SK-N-SH treated with all-trans-retinoic acid at 6 μM for 48 hours (cell line): ENCODE measurements around the gene FAAH.

Experiments used
- ATAC-seq: fragments of 200-7000 bp; cut with Tn5 transposase; 3 replicates; pipeline ENCODE4 v1.9.1; 2020; ENCODE audit warnings: mild to moderate bottlenecking, moderate library complexity
- ARNTL ChIP-seq: fragments of 450-650 bp; formaldehyde crosslinking; IDR thresholded peaks from 2 replicates; pipeline ENCODE4 v1.5.0; 2020; ENCODE audit warnings: low read depth, mild to moderate bottlenecking, moderate library complexity, borderline replicate concordance
- BACH2 ChIP-seq: fragments of 250-450 bp; sonication (Bioruptor Pico); IDR thresholded peaks from 2 replicates; pipeline ENCODE4 v1.9.0; 2021; ENCODE audit warnings: mild to moderate bottlenecking, borderline replicate concordance
- CREB5 ChIP-seq: fragments of 250-450 bp; sonication (Bioruptor Pico); IDR thresholded peaks from 2 replicates; pipeline ENCODE4 v1.5.1; 2020; ENCODE audit warnings: low read depth, mild to moderate bottlenecking, moderate library complexity
- CSDC2 ChIP-seq: fragments of 250-450 bp; sonication (Bioruptor Pico); IDR thresholded peaks from 2 replicates; pipeline ENCODE4 v1.5.0; 2020; ENCODE audit warnings: mild to moderate bottlenecking, moderate library complexity
- CSRNP3 ChIP-seq: fragments of 250-450 bp; sonication (Bioruptor Pico); IDR thresholded peaks from 2 replicates; pipeline ENCODE4 v1.5.1; 2021; ENCODE audit warnings: mild to moderate bottlenecking, moderate library complexity
- ESRRG ChIP-seq: fragments of 250-450 bp; sonication (Bioruptor Pico); IDR thresholded peaks from 2 replicates; pipeline ENCODE4 v1.6.1; 2021; ENCODE audit warnings: mild to moderate bottlenecking
- GLIS3 ChIP-seq: fragments of 250-450 bp; sonication (Bioruptor Pico); IDR thresholded peaks from 2 replicates; pipeline ENCODE4 v1.5.0; 2020; ENCODE audit warnings: mild to moderate bottlenecking, moderate library complexity
- ISL1 ChIP-seq: fragments of 250-450 bp; sonication (Bioruptor Pico); IDR thresholded peaks from 2 replicates; pipeline ENCODE4 v2.1.2; 2022; ENCODE audit warnings: mild to moderate bottlenecking, moderate library complexity
- OSR1 ChIP-seq: fragments of 250-450 bp; sonication (Bioruptor Pico); IDR thresholded peaks from 2 replicates; pipeline ENCODE4 v1.8.0; 2022; ENCODE audit warnings: moderate library complexity, mild to moderate bottlenecking, inconsistent platforms
- PATZ1 ChIP-seq: fragments of 250-450 bp; sonication (Bioruptor Pico); IDR thresholded peaks from 2 replicates; pipeline ENCODE4 v1.8.0; 2020; ENCODE audit warnings: mild to moderate bottlenecking, moderate library complexity, borderline replicate concordance
- PPARA ChIP-seq: fragments of 250-450 bp; sonication (Bioruptor Pico); IDR thresholded peaks from 2 replicates; pipeline ENCODE4 v1.5.0; 2020; ENCODE audit warnings: mild to moderate bottlenecking, borderline replicate concordance
- RARB ChIP-seq: fragments of 250-450 bp; sonication (Bioruptor Pico); IDR thresholded peaks from 2 replicates; pipeline ENCODE4 v1.8.0; 2021; ENCODE audit warnings: mild to moderate bottlenecking, moderate library complexity
- SNAI2 ChIP-seq: fragments of 250-450 bp; sonication (Bioruptor Pico); IDR thresholded peaks from 2 replicates; pipeline ENCODE4 v1.5.0; 2020; ENCODE audit warnings: mild to moderate bottlenecking, moderate library complexity
- TCF4 ChIP-seq: fragments of 250-450 bp; sonication (Bioruptor Pico); IDR thresholded peaks from 2 replicates; pipeline ENCODE4 v1.8.0; 2021; ENCODE audit warnings: mild to moderate bottlenecking, moderate library complexity, borderline replicate concordance
- TOX ChIP-seq: fragments of 250-450 bp; sonication (Bioruptor Pico); IDR thresholded peaks from 2 replicates; pipeline ENCODE4 v1.8.0; 2021; ENCODE audit warnings: mild to moderate bottlenecking, moderate library complexity, borderline replicate concordance
- TSHZ2 ChIP-seq: fragments of 250-450 bp; sonication (Bioruptor Pico); IDR thresholded peaks from 2 replicates; pipeline ENCODE4 v1.5.0; 2020; ENCODE audit warnings: mild to moderate bottlenecking, moderate library complexity
- ZC3H10 ChIP-seq: fragments of 250-450 bp; sonication (Bioruptor Pico); IDR thresholded peaks from 2 replicates; pipeline ENCODE4 v1.5.1; 2021; ENCODE audit warnings: mild to moderate bottlenecking, moderate library complexity
- ZFP3 ChIP-seq: fragments of 250-450 bp; sonication (Bioruptor Pico); IDR thresholded peaks from 2 replicates; pipeline ENCODE4 v1.5.0; 2020; ENCODE audit warnings: mild to moderate bottlenecking, moderate library complexity
- ZFP30 ChIP-seq: fragments of 450-650 bp; formaldehyde crosslinking; IDR thresholded peaks from 2 replicates; pipeline ENCODE4 v1.5.0; 2022; ENCODE audit warnings: mild to moderate bottlenecking, moderate library complexity
- ZNF565 ChIP-seq: fragments of 450-650 bp; formaldehyde crosslinking; conservative IDR thresholded peaks from 2 replicates; pipeline ENCODE4 v1.5.0; 2020; ENCODE audit warnings: low read depth, mild to moderate bottlenecking, moderate library complexity
- ZNF70 ChIP-seq: fragments of 450-650 bp; formaldehyde crosslinking; IDR thresholded peaks from 2 replicates; pipeline ENCODE4 v1.5.0; 2020; ENCODE audit warnings: mild to moderate bottlenecking, moderate library complexity
- ZNF8 ChIP-seq: fragments of 450-650 bp; formaldehyde crosslinking; IDR thresholded peaks from 2 replicates; pipeline ENCODE4 v1.5.0; 2020; ENCODE audit warnings: mild to moderate bottlenecking, moderate library complexity

FAAH gene

GRCh38 chr1:46410156-46411009 lies 16.3 kb downstream of the FAAH start:
- no peak for TF ChIP-seq ZFP3 (CRISPR knock-in tag)
- no peak for TF ChIP-seq ESRRG (CRISPR knock-in tag)
- no peak for TF ChIP-seq PATZ1 (CRISPR knock-in tag)
- TF ChIP-seq SNAI2 (CRISPR knock-in tag) = no peak
- no peak for TF ChIP-seq GLIS3 (CRISPR knock-in tag)
- TF ChIP-seq PPARA (CRISPR knock-in tag) = no peak
- no peak for TF ChIP-seq TOX (CRISPR knock-in tag)
- TF ChIP-seq ZFP30 = no peak
- TF ChIP-seq ZC3H10 (CRISPR knock-in tag) = no peak
- TF ChIP-seq ISL1 (CRISPR knock-in tag) = no peak
- TF ChIP-seq CSDC2 (CRISPR knock-in tag) = no peak
- no peak for TF ChIP-seq ZNF8 (CRISPR knock-in tag)
- no peak for TF ChIP-seq TSHZ2 (CRISPR knock-in tag)
- no peak for TF ChIP-seq CSRNP3
- no peak for TF ChIP-seq CREB5 (CRISPR knock-in tag)
- TF ChIP-seq TCF4 (CRISPR knock-in tag) = no peak
- TF ChIP-seq ARNTL = no peak
- no peak for TF ChIP-seq ZNF70 (CRISPR knock-in tag)
- TF ChIP-seq OSR1 = no peak
- TF ChIP-seq ZNF565 (CRISPR knock-in tag) = no peak
- ATAC-seq = no peak

GRCh38 chr1:46411010-46411405 lies 16.9 kb downstream of the FAAH start:
- no peak for ATAC-seq
- no peak for TF ChIP-seq PATZ1 (CRISPR knock-in tag)
- TF ChIP-seq CSRNP3 = no peak
- TF ChIP-seq ZNF565 (CRISPR knock-in tag) = no peak
- no peak for TF ChIP-seq PPARA (CRISPR knock-in tag)
- TF ChIP-seq TOX (CRISPR knock-in tag) = no peak
- no peak for TF ChIP-seq ARNTL
- TF ChIP-seq BACH2 = no peak
- TF ChIP-seq OSR1 = no peak
- no peak for TF ChIP-seq SNAI2 (CRISPR knock-in tag)
- TF ChIP-seq CSDC2 (CRISPR knock-in tag) = no peak
- no peak for TF ChIP-seq ZNF70 (CRISPR knock-in tag)
- TF ChIP-seq GLIS3 (CRISPR knock-in tag) = no peak
- no peak for TF ChIP-seq RARB (CRISPR knock-in tag)
- no peak for TF ChIP-seq ZFP3 (CRISPR knock-in tag)
